Inflammatory macrophage (primary cell): ENCODE measurements around the gene JHY.
A peak's percentile ranks its signal among the peaks of the same experiment; 100 is the strongest.

Source experiments
- DNase-seq, 2 donors: peaks; one replicate each; pipeline ENCODE4 v3.0.0-alpha.2; 2020 to 2022

Gene JHY

GRCh38 chr11:122872046-122872445, 10.5 kb upstream of the JHY start:
- DNase-seq = no peak

GRCh38 chr11:122874991-122875390, 7.6 kb upstream of the JHY start:
- DNase-seq = no peak

GRCh38 chr11:122877732-122878131, 4.8 kb upstream of the JHY start:
- DNase-seq = no peak

GRCh38 chr11:122879785-122880184, 2.8 kb upstream of the JHY start:
- DNase-seq = no peak

- peak; percentile 75 for DNase-seq
These were observed 492 bp downstream of the JHY start for GRCh38 chr11:122882857-122883645.

GRCh38 chr11:122883646-122883979, 1.1 kb downstream of the JHY start:
- no peak for DNase-seq

DNA sequence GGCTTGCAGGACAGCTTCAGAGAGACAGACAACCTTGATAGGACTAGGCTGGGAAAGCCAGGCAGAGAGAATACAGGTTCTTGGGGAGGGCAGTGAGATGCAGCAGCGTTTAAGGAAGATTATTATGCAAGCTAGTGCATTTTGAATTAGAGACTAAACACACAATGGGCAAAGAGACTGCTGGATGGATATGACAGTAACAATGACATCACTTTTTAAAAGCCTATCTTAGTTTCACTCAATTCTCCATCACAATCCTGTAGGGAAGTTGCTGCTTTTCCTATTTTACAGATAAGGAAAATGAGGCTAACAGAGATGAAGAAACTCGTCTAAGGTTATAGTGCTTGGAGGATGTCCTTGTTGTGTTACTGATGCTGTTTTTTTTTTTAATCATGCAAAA, 5.6 kb downstream of the JHY start:
- DNase-seq = no peak

GRCh38 chr11:122893131-122893530, 10.6 kb downstream of the JHY start:
- DNase-seq = peak; percentile 42 to 61

DNA sequence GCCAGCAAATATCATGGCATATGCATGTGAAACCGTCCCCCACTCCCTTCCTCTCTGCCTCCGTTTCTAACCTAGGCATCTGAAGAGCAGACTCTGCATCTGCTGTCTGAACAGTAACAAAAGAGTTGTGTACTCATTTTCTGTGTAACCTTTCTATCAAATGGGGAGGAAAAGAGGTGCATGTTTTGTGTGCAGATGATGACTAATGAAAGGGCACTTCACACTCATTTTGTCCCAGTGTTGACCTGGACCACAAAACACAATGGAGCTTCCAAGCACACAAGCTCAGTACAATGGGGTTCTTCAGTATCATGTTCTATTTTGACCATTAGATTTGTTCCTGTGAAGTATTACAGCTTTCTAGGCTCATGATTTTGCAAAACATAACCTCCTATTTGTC, 13.0 kb downstream of the JHY start:
- no peak for DNase-seq

- DNase-seq = no peak
These were observed 15.1 kb downstream of the JHY start for GRCh38 chr11:122897606-122898210.

GRCh38 chr11:122898799-122899198, 16.2 kb downstream of the JHY start:
- no peak for DNase-seq

GRCh38 chr11:122900587-122901202, 18.1 kb downstream of the JHY start:
- DNase-seq = peak in 1 of 2 donors; percentile 2

DNA sequence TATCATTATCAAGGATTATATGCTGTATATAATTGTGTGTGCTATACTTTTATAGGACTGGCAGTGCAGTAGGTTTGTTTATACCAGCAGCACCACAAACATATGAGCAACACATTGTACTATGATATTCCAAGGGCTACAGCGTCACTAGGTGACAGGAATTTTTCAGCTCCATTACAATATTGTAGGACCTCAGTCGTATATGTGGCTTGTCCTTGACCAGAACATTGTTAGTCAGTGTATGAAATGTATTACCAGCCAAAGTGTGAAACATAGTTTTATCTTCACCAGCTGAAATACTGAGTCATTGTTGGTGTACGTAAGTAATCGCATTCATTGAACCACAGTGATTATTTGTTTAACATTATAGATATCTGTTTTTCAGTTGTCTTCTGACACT, 20.4 kb downstream of the JHY start:
- no peak for DNase-seq

DNA sequence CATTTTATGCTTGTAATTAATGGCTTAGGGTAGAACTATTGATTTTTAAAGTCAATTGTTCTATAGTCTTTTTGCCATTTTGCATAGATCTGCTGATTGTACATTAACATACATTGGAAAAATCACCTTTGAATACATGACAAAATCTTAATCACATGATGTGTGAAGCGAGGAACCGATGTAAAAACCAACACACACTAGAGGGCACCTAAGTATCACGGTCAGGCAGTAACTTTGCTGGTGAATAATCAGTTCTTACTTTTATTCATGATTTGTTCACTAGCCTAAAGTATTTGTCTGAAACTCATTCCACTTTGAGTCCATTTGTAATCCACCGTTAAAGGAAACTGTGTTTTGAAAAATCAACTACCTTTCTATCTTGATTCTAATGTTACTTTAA, 28.2 kb downstream of the JHY start:
- peak in 1 of 2 donors; percentile 1 for DNase-seq

- DNase-seq = no peak
These were observed 34.8 kb downstream of the JHY start for GRCh38 chr11:122917311-122917710.

DNA sequence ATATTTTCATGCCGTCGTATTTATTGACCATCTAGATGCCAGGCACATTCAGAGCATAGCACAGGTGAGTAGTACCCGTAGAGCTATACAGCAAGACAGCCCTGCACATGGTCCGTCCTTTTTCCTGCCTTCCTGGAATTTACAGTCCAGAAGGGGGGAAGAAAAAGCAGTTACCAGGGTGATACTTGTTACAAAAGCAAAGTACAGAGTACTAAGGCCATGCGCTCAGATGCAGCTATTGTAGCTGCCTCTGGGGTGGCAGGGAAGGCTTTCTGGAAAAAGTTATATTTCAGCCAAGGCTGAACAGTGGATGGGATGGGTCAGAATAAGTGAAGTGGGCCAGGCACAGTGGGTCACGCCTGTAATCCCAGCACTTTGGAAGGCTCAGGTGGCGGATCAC, 36.2 kb downstream of the JHY start:
- DNase-seq = no peak

- DNase-seq = no peak
These were observed 38.0 kb downstream of the JHY start for GRCh38 chr11:122920579-122920978.

GRCh38 chr11:122922893-122923292, 40.3 kb downstream of the JHY start:
- no peak for DNase-seq

GRCh38 chr11:122923302-122923701, 40.7 kb downstream of the JHY start:
- DNase-seq = no peak

DNA sequence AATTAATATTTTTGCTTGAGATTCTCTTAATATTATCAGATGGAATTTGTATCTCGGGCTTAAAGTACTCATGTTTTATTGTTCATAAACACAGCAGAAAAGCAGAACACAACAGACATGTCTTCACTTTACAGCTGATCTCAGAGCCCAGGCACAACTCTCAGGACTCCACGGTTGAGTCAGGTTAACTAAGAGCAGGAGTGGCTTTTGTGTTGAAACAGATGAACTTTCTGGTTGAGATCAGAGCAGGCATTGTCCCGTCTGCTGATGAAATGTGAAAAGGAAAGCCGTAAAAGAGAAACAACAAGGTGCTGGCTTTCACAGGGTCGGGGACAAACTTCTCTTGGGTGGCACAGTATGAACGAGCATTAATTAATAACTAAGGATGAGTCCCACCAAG, 49.0 kb downstream of the JHY start:
- DNase-seq = no peak

GRCh38 chr11:122933416-122933815, 50.9 kb downstream of the JHY start:
- peak in 1 of 2 donors; percentile 28 for DNase-seq

- DNase-seq = no peak
These were observed 55.4 kb downstream of the JHY start for GRCh38 chr11:122937983-122938382.

GRCh38 chr11:122938557-122938956, 56.0 kb downstream of the JHY start:
- no peak for DNase-seq

GRCh38 chr11:122951211-122951610, 68.7 kb downstream of the JHY start:
- DNase-seq = no peak
